Activated T-helper 1 cell treated with anti-CD3 and anti-CD28 coated beads, Interleukin-12 subunit alpha, Interleukin-12 subunit beta, Interleukin-2, Interleukin-4 antibody, amounts not matched to agents 30 ng/mL and 10 ng/mL and 1 ng/mL, durations not matched to agents 14 hours and 24 hours and 36 hours (primary cell): ENCODE measurements around the gene ADGRV1. TPM values are rescaled to one million over a fixed set of nuclear protein-coding genes. Genes with fewer than 3 reads are reported as not detected.
"Not testable (repeated sequence)": the region's sequence is repeated elsewhere in the genome, so short reads cannot be mapped to it uniquely, and the experiment has no call there.

Experiments
- DNase-seq: peaks from one replicate; pipeline ENCODE4 v3.0.0; 2021; ENCODE audit warnings: low spot score
- H3K27ac Mint-ChIP-seq: one replicate; pipeline ENCODE4 v1.8.0; 2021; ENCODE audit warnings: mild to moderate bottlenecking, mixed read lengths
- H3K27me3 Mint-ChIP-seq: one replicate; pipeline ENCODE4 v1.8.0; 2022; ENCODE audit warnings: mild to moderate bottlenecking, moderate library complexity, mixed read lengths; ENCODE audit not compliant: insufficient read depth
- H3K36me3 Mint-ChIP-seq: one replicate; pipeline ENCODE4 v1.8.0; 2021; ENCODE audit warnings: low read depth, mixed read lengths
- H3K4me1 Mint-ChIP-seq: one replicate; pipeline ENCODE4 v1.8.0; 2021; ENCODE audit warnings: low read depth, mixed read lengths
- H3K4me3 Mint-ChIP-seq: one replicate; pipeline ENCODE4 v1.8.0; 2021; ENCODE audit warnings: mild to moderate bottlenecking, moderate library complexity, mixed read lengths
- H3K9me3 Mint-ChIP-seq: one replicate; pipeline ENCODE4 v1.8.0; 2021; ENCODE audit warnings: mixed read lengths
- intact Hi-C: fragments of 100-400 bp; cut with micrococcal nuclease; formaldehyde crosslinking; loops from one replicate; pipeline ENCODE4 v1.15.1; 2024
- total RNA-seq: library from RNA; stranded (reverse); gene quantifications from 2 replicates; pipeline ENCODE4 v1.2.3, GENCODE V29; 2022

The ADGRV1 gene
- total RNA-seq, 1 donor from 2014 or later, result 0.05 TPM

- intact Hi-C loops, result no loop called here
- H3K27me3 Mint-ChIP-seq, result peaks cover 12% of the 10 kb centered on the region
- no peak for DNase-seq
- H3K9me3 Mint-ChIP-seq, result no peaks in the 10 kb centered on the region
- no peak overlapping the region for H3K27ac Mint-ChIP-seq
- H3K36me3 Mint-ChIP-seq, result no peaks in the 10 kb centered on the region
- no peak overlapping the region for H3K4me3 Mint-ChIP-seq
- peaks cover 5% of the 10 kb centered on the region for H3K4me1 Mint-ChIP-seq
Measured at GRCh38 chr5:90955001-90955635, 396.5 kb downstream of the ADGRV1 start.

GRCh38 chr5:90956511-90957097, 398.0 kb downstream of the ADGRV1 start:
- Mint-ChIP-seq H3K4me3 (no peak overlapping the region), H3K36me3 (no peaks in the 10 kb centered on the region), H3K9me3 (no peaks in the 10 kb centered on the region), H3K27ac (no peak overlapping the region), H3K4me1 (peaks cover 5% of the 10 kb centered on the region), H3K27me3 (peaks cover 12% of the 10 kb centered on the region)
- intact Hi-C loops, result no loop called here
- DNase-seq, result no peak

- intact Hi-C loops, result no loop called here
- no peak for DNase-seq
- H3K27me3 Mint-ChIP-seq, result peaks cover 7% of the 10 kb centered on the region
- H3K36me3 Mint-ChIP-seq, result no peaks in the 10 kb centered on the region
- H3K4me3 Mint-ChIP-seq, result no peak overlapping the region
- peaks cover 5% of the 10 kb centered on the region for H3K4me1 Mint-ChIP-seq
- H3K27ac Mint-ChIP-seq, result no peak overlapping the region
- no peaks in the 10 kb centered on the region for H3K9me3 Mint-ChIP-seq
Measured at GRCh38 chr5:90957906-90958305, 399.3 kb downstream of the ADGRV1 start.

GRCh38 chr5:90959262-90959661, 400.7 kb downstream of the ADGRV1 start:
- no peaks in the 10 kb centered on the region for H3K36me3 Mint-ChIP-seq
- H3K27ac Mint-ChIP-seq, result no peak overlapping the region
- intact Hi-C loops, result no loop called here
- peaks cover 5% of the 10 kb centered on the region for H3K4me1 Mint-ChIP-seq
- peaks cover 2% of the 10 kb centered on the region for H3K27me3 Mint-ChIP-seq
- H3K9me3 Mint-ChIP-seq, result no peaks in the 10 kb centered on the region
- DNase-seq, result no peak
- H3K4me3 Mint-ChIP-seq, result no peak overlapping the region

- H3K4me1 Mint-ChIP-seq, result no peaks in the 10 kb centered on the region
- H3K9me3 Mint-ChIP-seq, result no peaks in the 10 kb centered on the region
- intact Hi-C loops, result no loop called here
- H3K4me3 Mint-ChIP-seq, result no peak overlapping the region
- no peak overlapping the region for H3K27ac Mint-ChIP-seq
- H3K27me3 Mint-ChIP-seq, result peaks cover 8% of the 10 kb centered on the region
- DNase-seq, result no peak
- H3K36me3 Mint-ChIP-seq, result no peaks in the 10 kb centered on the region
Measured at GRCh38 chr5:90962481-90962880, 403.9 kb downstream of the ADGRV1 start.

- H3K4me1 Mint-ChIP-seq, result no peaks in the 10 kb centered on the region
Measured at GRCh38 chr5:90965110-90965685, 406.6 kb downstream of the ADGRV1 start.

GRCh38 chr5:90967443-90967842, 408.8 kb downstream of the ADGRV1 start:
- peaks cover 8% of the 10 kb centered on the region for H3K27me3 Mint-ChIP-seq
- intact Hi-C loops, result no loop called here
- H3K27ac Mint-ChIP-seq, result no peak overlapping the region
- H3K36me3 Mint-ChIP-seq, result no peaks in the 10 kb centered on the region
- H3K4me1 Mint-ChIP-seq, result no peaks in the 10 kb centered on the region
- DNase-seq, result no peak
- no peak overlapping the region for H3K4me3 Mint-ChIP-seq
- no peaks in the 10 kb centered on the region for H3K9me3 Mint-ChIP-seq

More at GRCh38 chr5:90965110-90965685, 406.6 kb downstream of the ADGRV1 start:
- no peak for DNase-seq
- peaks cover 8% of the 10 kb centered on the region for H3K27me3 Mint-ChIP-seq
- H3K9me3 Mint-ChIP-seq, result no peaks in the 10 kb centered on the region
- H3K27ac Mint-ChIP-seq, result no peak overlapping the region
- intact Hi-C loops, result no loop called here
- H3K4me3 Mint-ChIP-seq, result no peak overlapping the region
- H3K36me3 Mint-ChIP-seq, result no peaks in the 10 kb centered on the region

- Mint-ChIP-seq H3K9me3 (no peaks in the 10 kb centered on the region), H3K27me3 (peaks cover 8% of the 10 kb centered on the region), H3K36me3 (no peaks in the 10 kb centered on the region), H3K4me3 (no peak overlapping the region), H3K27ac (no peak overlapping the region), H3K4me1 (no peaks in the 10 kb centered on the region)
- intact Hi-C loops, result no loop called here
- no peak for DNase-seq
Measured at GRCh38 chr5:90967851-90968250, 409.3 kb downstream of the ADGRV1 start.

GRCh38 chr5:90968319-90968718, 409.7 kb downstream of the ADGRV1 start:
- no peaks in the 10 kb centered on the region for H3K9me3 Mint-ChIP-seq
- H3K27me3 Mint-ChIP-seq, result peaks cover 8% of the 10 kb centered on the region

GRCh38 chr5:90969945-90970344, 411.3 kb downstream of the ADGRV1 start:
- H3K4me3 Mint-ChIP-seq, H3K4me1 Mint-ChIP-seq, intact Hi-C loops, H3K36me3 Mint-ChIP-seq, H3K9me3 Mint-ChIP-seq, H3K27ac Mint-ChIP-seq, H3K27me3 Mint-ChIP-seq, DNase-seq: not testable (repeated sequence)

More at GRCh38 chr5:90968319-90968718, 409.7 kb downstream of the ADGRV1 start:
- H3K4me1 Mint-ChIP-seq, result no peaks in the 10 kb centered on the region
- H3K27ac Mint-ChIP-seq, result no peak overlapping the region
- H3K36me3 Mint-ChIP-seq, result no peaks in the 10 kb centered on the region
- no peak overlapping the region for H3K4me3 Mint-ChIP-seq
- DNase-seq, result no peak
- intact Hi-C loops, result no loop called here

- no peak for DNase-seq
- H3K4me1 Mint-ChIP-seq, result no peaks in the 10 kb centered on the region
- H3K36me3 Mint-ChIP-seq, result no peaks in the 10 kb centered on the region
- no peaks in the 10 kb centered on the region for H3K9me3 Mint-ChIP-seq
- no peak overlapping the region for H3K27ac Mint-ChIP-seq
- intact Hi-C loops, result no loop called here
- H3K27me3 Mint-ChIP-seq, result no peaks in the 10 kb centered on the region
- no peak overlapping the region for H3K4me3 Mint-ChIP-seq
Measured at GRCh38 chr5:90981177-90981576, 422.6 kb downstream of the ADGRV1 start.

- H3K36me3 Mint-ChIP-seq, result no peaks in the 10 kb centered on the region
- no peaks in the 10 kb centered on the region for H3K27me3 Mint-ChIP-seq
- no peak overlapping the region for H3K4me3 Mint-ChIP-seq
- no peak overlapping the region for H3K27ac Mint-ChIP-seq
- no peaks in the 10 kb centered on the region for H3K4me1 Mint-ChIP-seq
- no peak for DNase-seq
- no peaks in the 10 kb centered on the region for H3K9me3 Mint-ChIP-seq
- intact Hi-C loops, result no loop called here
Measured at GRCh38 chr5:90981821-90982220, 423.2 kb downstream of the ADGRV1 start.

- no peaks in the 10 kb centered on the region for H3K9me3 Mint-ChIP-seq
- H3K27ac Mint-ChIP-seq, result no peak overlapping the region
- no peak for DNase-seq
- H3K27me3 Mint-ChIP-seq, result no peaks in the 10 kb centered on the region
- H3K36me3 Mint-ChIP-seq, result no peaks in the 10 kb centered on the region
- H3K4me1 Mint-ChIP-seq, result no peaks in the 10 kb centered on the region
- intact Hi-C loops, result no loop called here
- no peak overlapping the region for H3K4me3 Mint-ChIP-seq
Measured at GRCh38 chr5:90982576-90982975, 424.0 kb downstream of the ADGRV1 start.
